Stimulated activated CD8-positive, alpha-beta memory T cell treated with anti-CD3 and anti-CD28 coated beads, Interleukin-4, amount 100 ng/mL, for 24 hours (primary cell): ENCODE results near the gene FBXL2.

ENCODE experiments used
- DNase-seq: peaks from one replicate; pipeline ENCODE4 v3.0.0-alpha.2; 2020; ENCODE audit warnings: low read depth

The FBXL2 gene

GRCh38 chr3:33430061-33430460 is 152.8 kb downstream of the FBXL2 start:
- DNase-seq: no peak

- no peak for DNase-seq
These were observed 153.3 kb downstream of the FBXL2 start for GRCh38 chr3:33430571-33430970.

- no peak for DNase-seq
These were observed 156.6 kb downstream of the FBXL2 start for GRCh38 chr3:33433843-33434242.
